A673 (cell line): ENCODE data around the gene CPZ. TPM values are rescaled to one million over a fixed set of nuclear protein-coding genes. Genes with fewer than 3 reads are reported as not detected.

Source experiments
- BruUV-seq: library from RNA; stranded (reverse); fragments of 400-500 nt; replicated peaks from 2 replicates; lab custom pipeline; 2021; lab: Mats Ljungman, UMichigan
- CTCF ChIA-PET: fragments of 300-600 bp; sonication (Branson Sonifier 250); formaldehyde crosslinking; loops from one replicate; lab custom pipeline; 2022; ENCODE audit warnings: antibody characterized with exemption; lab: Charles Lee
- POLR2A ChIA-PET: fragments of 300-600 bp; sonication (Branson Sonifier 250); formaldehyde crosslinking; loops from one replicate; lab custom pipeline; 2022; ENCODE audit warnings: antibody characterized with exemption; ENCODE audit not compliant: low non-redundant PET; lab: Charles Lee
- DNase-seq: peaks from one replicate; pipeline ENCODE4 v3.0.0-alpha.2; 2015; ENCODE audit warnings: low spot score
- H3K27ac ChIP-seq: fragments of 200-600 bp; sonication (generic); 2 replicates; pipeline ENCODE4 v1.5.1; 2016; ENCODE audit warnings: mixed run types, low read depth, mild to moderate bottlenecking, mixed read lengths, antibody characterized with exemption, low read length; ENCODE audit not compliant: poor library complexity, severe bottlenecking
- H3K27me3 ChIP-seq: fragments of 200-600 bp; sonication (generic); replicated peaks from 2 replicates; pipeline ENCODE4 v1.6.1; 2017; ENCODE audit warnings: mixed run types, low read depth, mild to moderate bottlenecking, mixed read lengths, antibody characterized with exemption, low read length; ENCODE audit not compliant: insufficient read depth, poor library complexity
- H3K36me3 ChIP-seq: fragments of 200-600 bp; sonication (generic); 2 replicates; pipeline ENCODE4 v1.6.1; 2016; ENCODE audit warnings: mixed run types, mild to moderate bottlenecking, mixed read lengths, antibody characterized with exemption, low read length; ENCODE audit not compliant: insufficient read depth, poor library complexity, severe bottlenecking
- H3K4me1 ChIP-seq: fragments of 200-600 bp; sonication (generic); 2 replicates; pipeline ENCODE4 v1.6.1; 2017; ENCODE audit warnings: mixed run types, mild to moderate bottlenecking, mixed read lengths, antibody characterized with exemption, low read length; ENCODE audit not compliant: insufficient read depth, poor library complexity, severe bottlenecking
- H3K4me3 ChIP-seq: fragments of 200-600 bp; sonication (generic); 2 replicates; pipeline ENCODE4 v1.5.1; 2016; ENCODE audit warnings: low read depth, mixed run types, mild to moderate bottlenecking, mixed read lengths, low read length; ENCODE audit not compliant: poor library complexity, severe bottlenecking
- H3K9me3 ChIP-seq: fragments of 200-600 bp; sonication (generic); 2 replicates; pipeline ENCODE4 v1.6.1; 2016; ENCODE audit warnings: mixed run types, low read depth, mild to moderate bottlenecking, mixed read lengths, antibody characterized with exemption, low read length; ENCODE audit not compliant: poor library complexity, severe bottlenecking
- EZH2 ChIP-seq: fragments of 200-600 bp; sonication (generic); IDR thresholded peaks from 2 replicates; pipeline ENCODE4 v1.6.1; 2017; ENCODE audit warnings: borderline replicate concordance, low read depth, mild to moderate bottlenecking, mixed read lengths, antibody characterized with exemption, low read length; ENCODE audit not compliant: poor library complexity, severe bottlenecking
- intact Hi-C: fragments of 100-400 bp; cut with micrococcal nuclease; formaldehyde crosslinking; loops from one replicate; pipeline ENCODE4 v1.10.0; 2022; ENCODE audit not compliant: unreplicated experiment
- total RNA-seq: library from RNA; stranded (reverse); gene quantifications from 2 replicates; pipeline ENCODE4 v1.2.3, GENCODE V29; 2021
- TF ChIP-seq, protein P1 (sequence below): fragments of 300-800, 200-600 bp; sonication (generic); conservative IDR thresholded peaks from 2 replicates; pipeline ENCODE4 v1.5.1; 2017; ENCODE audit warnings: low read depth, mild to moderate bottlenecking, antibody characterized with exemption, low read length, moderate library complexity, mixed read lengths

Gene CPZ
- total RNA-seq, 1 experiment from 2014 or later, result 0.34 TPM

DNA sequence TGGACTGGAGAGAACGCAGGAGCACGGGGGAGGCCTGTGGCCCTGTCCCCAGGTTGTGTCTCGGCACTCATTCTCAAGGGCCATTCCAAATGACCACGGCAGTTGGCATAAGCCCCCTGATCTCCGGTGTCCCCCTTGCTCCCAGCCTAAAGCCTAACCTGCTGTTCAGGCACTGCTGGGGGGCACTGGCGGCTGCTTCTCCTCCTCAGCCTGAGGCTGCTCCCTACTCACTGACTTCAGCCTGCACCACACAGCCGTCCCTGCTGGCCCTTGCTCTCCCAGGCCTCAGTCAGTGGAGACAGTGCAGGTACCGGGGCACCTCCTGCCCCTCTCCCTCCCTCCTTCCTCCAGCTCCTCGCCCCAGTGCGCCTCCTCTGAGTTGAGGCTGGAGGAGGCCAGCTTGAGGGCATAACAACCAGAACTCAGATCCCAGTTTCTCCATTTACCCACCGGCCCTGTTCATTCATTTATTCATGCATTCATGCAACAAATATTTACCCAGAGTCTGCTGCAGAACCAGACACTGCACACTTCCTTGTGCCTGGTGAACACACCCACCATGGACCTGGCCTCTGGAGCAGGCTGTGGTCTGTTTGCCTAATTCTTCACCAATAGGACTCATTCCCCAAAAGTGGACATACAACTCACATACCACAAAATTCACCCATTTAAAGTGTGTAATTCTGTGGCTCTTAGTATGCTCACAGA, 65.0 kb downstream of the CPZ start:
- no peak overlapping the region for H3K4me3 ChIP-seq
- DNase-seq, result no peak
- intact Hi-C loops, result no loop called here
- peaks cover 41% of the 10 kb centered on the region for H3K27me3 ChIP-seq
- ChIA-PET CTCF (no interaction called here), POLR2A (no interaction called here)
- H3K36me3 ChIP-seq, result no peaks in the 10 kb centered on the region
- BruUV-seq, result no TSS peak
- H3K4me1 ChIP-seq, result no peaks in the 10 kb centered on the region
- no peak overlapping the region for H3K27ac ChIP-seq
- no peak for TF ChIP-seq EZH2
- TF ChIP-seq, protein P1, sequence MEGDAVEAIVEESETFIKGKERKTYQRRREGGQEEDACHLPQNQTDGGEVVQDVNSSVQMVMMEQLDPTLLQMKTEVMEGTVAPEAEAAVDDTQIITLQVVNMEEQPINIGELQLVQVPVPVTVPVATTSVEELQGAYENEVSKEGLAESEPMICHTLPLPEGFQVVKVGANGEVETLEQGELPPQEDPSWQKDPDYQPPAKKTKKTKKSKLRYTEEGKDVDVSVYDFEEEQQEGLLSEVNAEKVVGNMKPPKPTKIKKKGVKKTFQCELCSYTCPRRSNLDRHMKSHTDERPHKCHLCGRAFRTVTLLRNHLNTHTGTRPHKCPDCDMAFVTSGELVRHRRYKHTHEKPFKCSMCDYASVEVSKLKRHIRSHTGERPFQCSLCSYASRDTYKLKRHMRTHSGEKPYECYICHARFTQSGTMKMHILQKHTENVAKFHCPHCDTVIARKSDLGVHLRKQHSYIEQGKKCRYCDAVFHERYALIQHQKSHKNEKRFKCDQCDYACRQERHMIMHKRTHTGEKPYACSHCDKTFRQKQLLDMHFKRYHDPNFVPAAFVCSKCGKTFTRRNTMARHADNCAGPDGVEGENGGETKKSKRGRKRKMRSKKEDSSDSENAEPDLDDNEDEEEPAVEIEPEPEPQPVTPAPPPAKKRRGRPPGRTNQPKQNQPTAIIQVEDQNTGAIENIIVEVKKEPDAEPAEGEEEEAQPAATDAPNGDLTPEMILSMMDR, result no peak
- no peaks in the 10 kb centered on the region for H3K9me3 ChIP-seq

DNA sequence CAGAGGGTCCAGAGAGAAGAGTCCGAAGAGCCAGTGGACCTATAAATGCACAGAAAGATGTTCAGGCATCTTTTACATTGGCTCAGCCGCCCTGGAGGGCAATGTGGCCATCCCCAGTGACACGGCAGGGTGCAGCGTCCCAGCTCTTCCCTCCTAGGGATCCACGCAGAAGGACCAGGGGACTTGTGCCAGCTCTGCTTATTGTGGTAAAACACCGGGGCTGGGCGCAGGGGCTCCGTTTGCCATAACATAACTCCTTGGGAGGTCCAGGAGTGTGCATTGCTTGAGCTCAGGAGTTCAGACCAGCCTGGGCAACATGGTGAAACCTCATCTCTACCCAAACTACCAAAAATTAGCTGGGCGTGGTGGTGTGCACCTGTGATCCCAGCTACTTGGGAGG, 70.2 kb downstream of the CPZ start:
- CTCF ChIA-PET, result no interaction called here
- no peak overlapping the region for H3K27ac ChIP-seq
- H3K4me1 ChIP-seq, result no peaks in the 10 kb centered on the region
- H3K4me3 ChIP-seq, result no peak overlapping the region
- POLR2A ChIA-PET, result no interaction called here
- no peaks in the 10 kb centered on the region for H3K36me3 ChIP-seq
- TF ChIP-seq EZH2, result no peak
- TF ChIP-seq, protein P1, result no peak
- no peaks in the 10 kb centered on the region for H3K9me3 ChIP-seq
- intact Hi-C loops, result no loop called here
- no TSS peak for BruUV-seq
- no peak for DNase-seq
- peaks cover 69% of the 10 kb centered on the region for H3K27me3 ChIP-seq

DNA sequence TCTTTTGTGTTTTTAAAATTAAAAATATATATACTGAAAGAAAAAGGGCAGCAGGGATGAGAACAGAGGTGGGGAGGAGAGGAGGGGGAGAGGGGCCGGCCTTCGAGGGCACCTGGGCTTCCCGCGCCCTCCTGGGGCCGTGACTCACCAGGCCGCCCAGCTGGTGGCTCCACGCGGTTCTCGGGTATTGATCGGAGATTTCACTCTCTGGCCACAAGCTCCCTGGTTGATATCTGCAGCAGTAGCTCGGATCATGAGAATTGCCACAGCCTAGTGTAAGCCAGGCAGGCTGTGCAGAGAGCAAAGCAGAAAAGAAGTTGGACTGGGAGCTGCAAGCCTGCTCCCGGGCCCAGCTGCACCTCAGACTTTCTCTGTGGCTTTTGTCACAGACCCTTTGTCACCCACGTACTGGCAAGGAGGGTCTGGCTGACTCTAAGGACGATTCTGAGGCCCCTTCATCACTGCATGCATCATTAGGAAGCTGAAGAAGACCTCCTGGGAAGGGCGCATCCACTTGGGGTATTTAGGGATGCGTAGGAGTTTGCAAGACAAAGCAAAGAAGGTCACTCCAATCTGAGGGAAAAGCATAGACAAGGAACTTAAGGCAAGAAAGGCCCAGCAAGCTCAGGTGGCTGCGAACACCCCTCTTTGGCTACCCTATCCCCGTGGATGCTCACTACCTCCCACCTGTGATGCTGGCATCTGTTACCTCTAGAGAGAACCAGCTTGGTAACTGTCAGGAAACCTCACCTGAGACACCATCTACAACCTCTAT, 71.7 kb downstream of the CPZ start:
- CTCF ChIA-PET, result interaction anchor here (1.0 kb wide), 1 partner anchor 21 kb away, joined by 6 read pairs; no protein-coding TSS in a partner anchor

More for the DNA sequence above, 71.7 kb downstream of the CPZ start:
- DNase-seq, result no peak
- H3K9me3 ChIP-seq, result no peaks in the 10 kb centered on the region
- POLR2A ChIA-PET, result no interaction called here
- no peaks in the 10 kb centered on the region for H3K36me3 ChIP-seq
- H3K4me1 ChIP-seq, result no peaks in the 10 kb centered on the region
- TF ChIP-seq EZH2, result no peak
- TF ChIP-seq, protein P1, result no peak
- H3K27ac ChIP-seq, result no peak overlapping the region
- peaks cover 70% of the 10 kb centered on the region for H3K27me3 ChIP-seq
- H3K4me3 ChIP-seq, result no peak overlapping the region
- intact Hi-C loops, result no loop called here
- BruUV-seq, result no TSS peak
